ENCODE measurements around the gene MTERF4. TPM values are rescaled to one million over a fixed set of nuclear protein-coding genes. Genes with fewer than 3 reads are reported as not detected.
A peak's percentile ranks its signal among the peaks of the same experiment; 100 is the strongest.

MTERF4 gene
- total RNA-seq, 6 donors from 2014 or later, result 22.3 to 54.4 (median 25.4) TPM

- Histone ChIP-seq H3K27me3 (no peaks in the 10 kb centered on the region), H3K36me3 (peaks cover 0 to 5% (median 4%) of the 10 kb centered on the region in 4 donors), H3K9me3 (no peaks in the 10 kb centered on the region), H3K4me1 (peaks cover 19 to 32% (median 22%) of the 10 kb centered on the region in 4 donors), H3K4me3 (peak within 1 kb of the TSS; percentile 86 to 99 (median 95)), H3K27ac (peak within 1 kb of the TSS; percentile 83 to 93 (median 87))
- ATAC-seq (ENCODE audit: low FRiP score in 2 of 2) (peak; percentile 97), DNase-seq (peak; percentile 92 to 98)
- TF ChIP-seq EP300 (IDR thresholded peaks at IDR 0.05), result no peak
- TF ChIP-seq, protein P1, sequence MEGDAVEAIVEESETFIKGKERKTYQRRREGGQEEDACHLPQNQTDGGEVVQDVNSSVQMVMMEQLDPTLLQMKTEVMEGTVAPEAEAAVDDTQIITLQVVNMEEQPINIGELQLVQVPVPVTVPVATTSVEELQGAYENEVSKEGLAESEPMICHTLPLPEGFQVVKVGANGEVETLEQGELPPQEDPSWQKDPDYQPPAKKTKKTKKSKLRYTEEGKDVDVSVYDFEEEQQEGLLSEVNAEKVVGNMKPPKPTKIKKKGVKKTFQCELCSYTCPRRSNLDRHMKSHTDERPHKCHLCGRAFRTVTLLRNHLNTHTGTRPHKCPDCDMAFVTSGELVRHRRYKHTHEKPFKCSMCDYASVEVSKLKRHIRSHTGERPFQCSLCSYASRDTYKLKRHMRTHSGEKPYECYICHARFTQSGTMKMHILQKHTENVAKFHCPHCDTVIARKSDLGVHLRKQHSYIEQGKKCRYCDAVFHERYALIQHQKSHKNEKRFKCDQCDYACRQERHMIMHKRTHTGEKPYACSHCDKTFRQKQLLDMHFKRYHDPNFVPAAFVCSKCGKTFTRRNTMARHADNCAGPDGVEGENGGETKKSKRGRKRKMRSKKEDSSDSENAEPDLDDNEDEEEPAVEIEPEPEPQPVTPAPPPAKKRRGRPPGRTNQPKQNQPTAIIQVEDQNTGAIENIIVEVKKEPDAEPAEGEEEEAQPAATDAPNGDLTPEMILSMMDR (IDR thresholded peaks at IDR 0.05), result no peak
- no peak for TF ChIP-seq POLR2A (IDR thresholded peaks at IDR 0.05)
- no peak for TF ChIP-seq POLR2AphosphoS5 (IDR thresholded peaks at IDR 0.05)
- WGBS, 2 donors, result 0 to 1% methylated on average over 33 to 39 of the region's 88 CpGs
Observed at GRCh38 chr2:241148891-241149674, 47.0 kb upstream of the MTERF4 start, which contains the start of gene PASK. Gene PASK (minus strand): TSS chr2:241149472. CDS start chr2:241143032, 6,440 bp downstream.

DNA sequence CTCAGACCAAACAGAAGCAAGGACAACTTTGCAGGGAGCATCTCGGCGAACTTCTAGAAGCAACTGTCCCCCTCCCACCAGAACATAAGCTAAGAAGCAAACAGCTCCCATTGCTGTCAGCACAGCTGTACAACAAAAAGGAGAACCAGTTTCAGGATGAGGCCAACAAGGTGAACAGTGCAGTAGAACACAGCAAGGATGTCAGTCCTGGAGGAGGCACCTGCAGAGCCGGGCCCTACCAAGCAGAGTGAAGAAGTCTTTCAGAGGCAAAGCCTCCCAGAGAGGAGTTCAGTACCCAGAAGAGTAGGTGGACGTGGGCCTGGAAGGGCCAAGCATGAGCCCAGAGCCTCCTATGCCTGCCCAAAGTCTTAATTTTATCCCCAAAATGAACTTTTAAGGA, 46.2 kb upstream of the MTERF4 start:
- H3K4me3 ChIP-seq, result peak overlapping the region in 2 of 4 donors; percentile 86 to 99
- TF ChIP-seq EP300 (IDR thresholded peaks at IDR 0.05) (no peak), POLR2A (IDR thresholded peaks at IDR 0.05) (no peak), POLR2AphosphoS5 (IDR thresholded peaks at IDR 0.05) (no peak)
- TF ChIP-seq, protein P1 (IDR thresholded peaks at IDR 0.05), result no peak
- H3K27me3 ChIP-seq, result no peaks in the 10 kb centered on the region
- no peak overlapping the region for H3K27ac ChIP-seq
- ATAC-seq (ENCODE audit: low FRiP score in 2 of 2) (no peak), DNase-seq (no peak)
- peaks cover 19 to 32% (median 22%) of the 10 kb centered on the region in 4 donors for H3K4me1 ChIP-seq
- H3K36me3 ChIP-seq, result peaks cover 0 to under 1% (median 0%) of the 10 kb centered on the region in 4 donors
- H3K9me3 ChIP-seq, result no peaks in the 10 kb centered on the region
- 85 to 94% methylated on average over 4 of the region's 4 CpGs for WGBS, 2 donors

DNA sequence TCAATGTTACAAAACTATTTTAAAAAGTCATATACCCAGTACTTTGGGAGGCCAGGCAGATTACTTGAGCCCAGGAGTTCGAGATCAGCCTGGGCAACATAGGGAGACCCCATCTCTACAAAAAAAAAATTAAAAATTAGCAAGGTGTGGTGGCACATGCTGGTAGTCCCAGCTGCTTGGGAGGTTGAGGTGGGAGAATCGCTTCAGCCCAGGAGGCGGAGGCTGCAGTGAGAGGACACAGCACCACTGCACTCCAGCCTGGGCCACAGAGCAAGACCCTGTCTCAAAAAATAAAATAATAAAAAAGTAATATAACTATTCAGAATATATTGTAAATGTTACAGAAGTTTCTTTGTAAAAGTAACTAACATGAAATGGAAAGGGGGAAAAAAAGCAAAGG, 45.2 kb upstream of the MTERF4 start:
- Histone ChIP-seq H3K27me3 (no peaks in the 10 kb centered on the region), H3K36me3 (no peaks in the 10 kb centered on the region), H3K4me3 (no peak overlapping the region), H3K27ac (no peak overlapping the region), H3K4me1 (peaks cover 19 to 32% (median 22%) of the 10 kb centered on the region in 4 donors), H3K9me3 (no peaks in the 10 kb centered on the region)
- ATAC-seq (ENCODE audit: low FRiP score in 2 of 2) (no peak), DNase-seq (no peak)
- WGBS, 2 donors, result 95 to 96% methylated on average over 3 of the region's 3 CpGs
- TF ChIP-seq POLR2A (IDR thresholded peaks at IDR 0.05) (no peak), POLR2AphosphoS5 (IDR thresholded peaks at IDR 0.05) (no peak), EP300 (IDR thresholded peaks at IDR 0.05) (no peak)
- TF ChIP-seq, protein P1 (IDR thresholded peaks at IDR 0.05), result no peak

DNA sequence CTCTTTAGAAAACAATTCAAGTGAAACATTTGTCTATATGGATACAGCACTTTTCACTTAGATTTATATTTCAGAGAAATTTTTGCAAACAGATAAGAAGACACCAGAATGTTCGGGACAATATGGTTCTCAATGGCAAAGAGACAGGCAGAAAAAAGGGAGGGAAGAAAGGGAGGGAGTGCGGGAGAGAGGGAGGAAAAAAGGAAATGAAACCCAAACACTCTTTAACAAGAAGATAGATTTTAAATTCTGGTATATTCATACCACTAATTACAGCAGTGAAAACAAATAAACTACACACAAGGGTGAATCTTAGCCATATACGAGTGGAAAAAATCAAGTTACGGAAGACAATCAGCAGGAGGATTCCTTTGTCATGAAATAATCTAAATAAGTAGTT, 44.2 kb upstream of the MTERF4 start:
- ATAC-seq (ENCODE audit: low FRiP score in 2 of 2) (no peak), DNase-seq (no peak)
- no peaks in the 10 kb centered on the region for H3K36me3 ChIP-seq

More for the DNA sequence above, 44.2 kb upstream of the MTERF4 start:
- Histone ChIP-seq H3K4me1 (peaks cover 10 to 22% (median 15%) of the 10 kb centered on the region in 4 donors), H3K9me3 (no peaks in the 10 kb centered on the region), H3K4me3 (no peak overlapping the region), H3K27me3 (no peaks in the 10 kb centered on the region), H3K27ac (no peak overlapping the region)
- 86 to 87% methylated on average over 4 of the region's 4 CpGs for WGBS, 2 donors
- TF ChIP-seq EP300 (IDR thresholded peaks at IDR 0.05) (no peak), POLR2A (IDR thresholded peaks at IDR 0.05) (no peak), POLR2AphosphoS5 (IDR thresholded peaks at IDR 0.05) (no peak)
- TF ChIP-seq, protein P1 (IDR thresholded peaks at IDR 0.05), result no peak
